Nephron progenitor cell (in vitro differentiated cells): Measurements from ENCODE around the gene DPH7.

ENCODE experiments used
- DNase-seq: peaks from one replicate; pipeline ENCODE4 v3.0.0; 2021
- H3K27ac Mint-ChIP-seq: 2 replicates; pipeline ENCODE4 v1.8.0; 2021; ENCODE audit warnings: mild to moderate bottlenecking, moderate library complexity, mixed read lengths
- H3K27me3 Mint-ChIP-seq: 2 replicates; pipeline ENCODE4 v1.8.0; 2021; ENCODE audit warnings: mild to moderate bottlenecking, low read depth, mixed read lengths; ENCODE audit not compliant: poor library complexity
- H3K36me3 Mint-ChIP-seq: 2 replicates; pipeline ENCODE4 v1.8.0; 2021; ENCODE audit warnings: low read depth, mixed read lengths
- H3K4me1 Mint-ChIP-seq: 2 replicates; pipeline ENCODE4 v1.8.0; 2021; ENCODE audit warnings: mixed read lengths
- H3K4me3 Mint-ChIP-seq: 2 replicates; pipeline ENCODE4 v1.8.0; 2021; ENCODE audit warnings: mild to moderate bottlenecking, moderate library complexity, mixed read lengths
- H3K9me3 Mint-ChIP-seq: 2 replicates; pipeline ENCODE4 v1.8.0; 2021; ENCODE audit warnings: mild to moderate bottlenecking, moderate library complexity, mixed read lengths
- TF ChIP-seq, protein P1 (sequence below): fragments of 200-600 bp; sonication (generic); IDR thresholded peaks from 2 replicates; pipeline ENCODE4 v1.5.0; 2021; ENCODE audit warnings: antibody characterized with exemption

DPH7 gene

DNA sequence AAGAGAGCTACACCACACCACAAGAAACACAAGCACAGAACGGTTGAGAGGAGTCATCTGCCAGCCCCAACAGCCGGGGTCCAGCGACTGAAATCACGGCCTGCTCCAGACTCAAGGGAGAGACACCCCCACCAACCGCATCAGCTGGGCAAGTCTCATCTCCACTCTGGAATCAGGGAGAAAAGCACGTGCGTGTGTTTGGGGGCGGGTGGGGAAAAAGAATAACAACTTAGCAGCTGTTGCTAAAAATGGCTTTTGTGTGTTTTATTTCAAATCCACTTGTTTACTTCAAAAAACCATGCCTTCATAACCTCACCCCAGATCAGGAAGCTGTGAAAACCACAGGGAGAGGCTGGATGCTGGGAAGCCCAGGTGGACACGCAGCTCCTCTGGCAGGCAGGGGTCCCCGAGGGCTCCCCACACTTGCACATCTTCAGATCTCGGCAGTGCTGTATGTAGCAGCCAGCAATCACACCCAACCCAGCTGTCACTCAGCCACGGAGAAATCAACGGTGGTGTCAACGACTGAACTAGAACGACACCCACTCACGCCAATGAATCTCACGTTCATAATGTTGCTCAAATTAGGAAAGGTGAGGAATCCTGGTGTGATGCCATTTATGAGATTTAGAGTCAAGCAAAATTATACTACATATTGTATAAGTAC, 47.5 kb downstream of the DPH7 start:
- H3K27me3 Mint-ChIP-seq = peaks cover 21% of the 10 kb centered on the region
- TF ChIP-seq, protein P1, sequence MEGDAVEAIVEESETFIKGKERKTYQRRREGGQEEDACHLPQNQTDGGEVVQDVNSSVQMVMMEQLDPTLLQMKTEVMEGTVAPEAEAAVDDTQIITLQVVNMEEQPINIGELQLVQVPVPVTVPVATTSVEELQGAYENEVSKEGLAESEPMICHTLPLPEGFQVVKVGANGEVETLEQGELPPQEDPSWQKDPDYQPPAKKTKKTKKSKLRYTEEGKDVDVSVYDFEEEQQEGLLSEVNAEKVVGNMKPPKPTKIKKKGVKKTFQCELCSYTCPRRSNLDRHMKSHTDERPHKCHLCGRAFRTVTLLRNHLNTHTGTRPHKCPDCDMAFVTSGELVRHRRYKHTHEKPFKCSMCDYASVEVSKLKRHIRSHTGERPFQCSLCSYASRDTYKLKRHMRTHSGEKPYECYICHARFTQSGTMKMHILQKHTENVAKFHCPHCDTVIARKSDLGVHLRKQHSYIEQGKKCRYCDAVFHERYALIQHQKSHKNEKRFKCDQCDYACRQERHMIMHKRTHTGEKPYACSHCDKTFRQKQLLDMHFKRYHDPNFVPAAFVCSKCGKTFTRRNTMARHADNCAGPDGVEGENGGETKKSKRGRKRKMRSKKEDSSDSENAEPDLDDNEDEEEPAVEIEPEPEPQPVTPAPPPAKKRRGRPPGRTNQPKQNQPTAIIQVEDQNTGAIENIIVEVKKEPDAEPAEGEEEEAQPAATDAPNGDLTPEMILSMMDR = no peak
- peaks cover 15% of the 10 kb centered on the region for H3K4me1 Mint-ChIP-seq
- DNase-seq = no peak
- H3K4me3 Mint-ChIP-seq = no peak overlapping the region
- peaks cover 3% of the 10 kb centered on the region for H3K36me3 Mint-ChIP-seq
- peaks cover 11% of the 10 kb centered on the region for H3K9me3 Mint-ChIP-seq
- no peak overlapping the region for H3K27ac Mint-ChIP-seq

- H3K27me3 Mint-ChIP-seq = peaks cover 22% of the 10 kb centered on the region
- H3K4me3 Mint-ChIP-seq = no peak overlapping the region
- H3K9me3 Mint-ChIP-seq = peaks cover 8% of the 10 kb centered on the region
- H3K4me1 Mint-ChIP-seq = peaks cover 17% of the 10 kb centered on the region
- H3K36me3 Mint-ChIP-seq = no peaks in the 10 kb centered on the region
- DNase-seq = no peak
- TF ChIP-seq, protein P1 = no peak
- no peak overlapping the region for H3K27ac Mint-ChIP-seq
These were observed 48.4 kb downstream of the DPH7 start for GRCh38 chr9:137530331-137530730.

- Mint-ChIP-seq H3K27ac (no peak overlapping the region), H3K4me3 (no peak overlapping the region), H3K4me1 (peaks cover 8% of the 10 kb centered on the region), H3K27me3 (peaks cover 26% of the 10 kb centered on the region), H3K9me3 (peaks cover 5% of the 10 kb centered on the region), H3K36me3 (no peaks in the 10 kb centered on the region)
- no peak for DNase-seq
- TF ChIP-seq, protein P1 = no peak
These were observed 53.8 kb downstream of the DPH7 start for GRCh38 chr9:137524981-137525317.

- TF ChIP-seq, protein P1 = no peak
- no peaks in the 10 kb centered on the region for H3K36me3 Mint-ChIP-seq
- peaks cover 8% of the 10 kb centered on the region for H3K4me1 Mint-ChIP-seq
- H3K9me3 Mint-ChIP-seq = peaks cover 11% of the 10 kb centered on the region
- peaks cover 26% of the 10 kb centered on the region for H3K27me3 Mint-ChIP-seq
- no peak overlapping the region for H3K27ac Mint-ChIP-seq
- no peak overlapping the region for H3K4me3 Mint-ChIP-seq
- DNase-seq = no peak
These were observed 54.4 kb downstream of the DPH7 start for GRCh38 chr9:137524161-137524980.

DNA sequence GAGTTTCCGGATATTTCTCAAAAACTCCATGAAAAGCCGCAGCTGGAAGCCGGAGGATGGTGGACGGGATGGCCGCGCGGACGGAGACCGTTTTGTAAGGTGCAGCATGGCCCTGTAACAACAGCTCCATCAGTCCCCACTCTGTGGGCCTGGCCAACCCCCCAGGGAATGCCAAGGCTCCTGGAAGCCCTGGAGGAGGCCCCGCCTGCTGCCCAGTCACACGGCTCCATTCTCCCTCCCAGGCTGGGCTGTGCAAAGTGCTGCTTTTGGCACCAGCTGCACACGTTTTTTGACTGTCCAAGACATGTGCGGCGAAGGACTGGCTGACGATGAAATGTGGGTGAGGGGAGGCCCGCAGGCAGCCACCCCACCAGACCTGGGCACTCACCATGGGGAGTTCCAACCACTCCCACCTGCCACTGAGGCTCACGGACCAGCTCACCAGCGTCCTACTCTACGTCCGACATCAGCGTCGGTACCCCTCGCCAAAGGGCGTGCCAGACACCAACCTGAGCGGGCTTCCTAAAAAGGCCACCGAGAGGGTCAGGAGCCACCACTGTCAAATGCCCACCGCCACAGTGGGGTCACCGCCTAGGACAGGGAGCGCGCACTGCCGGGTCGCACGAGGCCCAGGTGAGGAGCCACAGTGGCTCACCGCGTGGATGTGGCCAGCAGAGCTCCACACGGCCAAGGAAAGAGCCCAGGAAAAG, 55.8 kb downstream of the DPH7 start:
- Mint-ChIP-seq H3K4me1 (peaks cover 8% of the 10 kb centered on the region), H3K27me3 (peaks cover 25% of the 10 kb centered on the region), H3K9me3 (peaks cover 11% of the 10 kb centered on the region), H3K36me3 (no peaks in the 10 kb centered on the region), H3K27ac (no peak overlapping the region), H3K4me3 (no peak overlapping the region)
- no peak for DNase-seq
- TF ChIP-seq, protein P1 = no peak
